Measurements from ENCODE around the gene IMMP2L.

DNA sequence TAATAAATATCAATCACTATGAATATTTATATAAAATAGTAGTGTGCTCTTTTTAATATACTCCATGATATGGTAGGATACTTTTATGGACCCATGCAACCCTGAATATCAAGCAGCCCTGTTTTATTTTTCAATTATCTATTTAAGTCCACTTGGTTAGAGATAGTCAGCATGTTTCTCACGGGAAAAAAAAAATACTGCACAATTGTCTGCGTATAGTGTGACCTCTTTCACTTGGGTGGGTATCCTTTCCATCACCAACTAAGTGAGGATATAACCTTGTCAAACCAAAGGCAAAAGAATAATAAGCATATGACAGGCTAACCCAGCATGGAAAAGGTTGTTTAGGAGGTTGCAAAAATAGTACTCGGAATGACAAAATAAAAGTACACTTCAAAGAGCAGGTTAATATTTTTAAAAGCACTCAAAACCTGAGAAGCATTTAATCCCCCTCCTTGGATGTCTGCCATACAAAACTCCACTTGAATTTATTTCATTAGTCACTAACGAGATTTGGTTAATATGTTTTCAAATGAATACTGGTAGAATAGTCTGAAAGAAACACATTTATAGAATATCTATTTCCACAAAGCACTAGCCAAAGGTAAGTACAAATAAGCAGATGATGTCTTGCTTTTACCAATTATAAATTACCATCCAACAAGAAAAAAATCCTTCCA lies 76.5 kb downstream of the IMMP2L start:
- TF ChIP-seq, protein P1, sequence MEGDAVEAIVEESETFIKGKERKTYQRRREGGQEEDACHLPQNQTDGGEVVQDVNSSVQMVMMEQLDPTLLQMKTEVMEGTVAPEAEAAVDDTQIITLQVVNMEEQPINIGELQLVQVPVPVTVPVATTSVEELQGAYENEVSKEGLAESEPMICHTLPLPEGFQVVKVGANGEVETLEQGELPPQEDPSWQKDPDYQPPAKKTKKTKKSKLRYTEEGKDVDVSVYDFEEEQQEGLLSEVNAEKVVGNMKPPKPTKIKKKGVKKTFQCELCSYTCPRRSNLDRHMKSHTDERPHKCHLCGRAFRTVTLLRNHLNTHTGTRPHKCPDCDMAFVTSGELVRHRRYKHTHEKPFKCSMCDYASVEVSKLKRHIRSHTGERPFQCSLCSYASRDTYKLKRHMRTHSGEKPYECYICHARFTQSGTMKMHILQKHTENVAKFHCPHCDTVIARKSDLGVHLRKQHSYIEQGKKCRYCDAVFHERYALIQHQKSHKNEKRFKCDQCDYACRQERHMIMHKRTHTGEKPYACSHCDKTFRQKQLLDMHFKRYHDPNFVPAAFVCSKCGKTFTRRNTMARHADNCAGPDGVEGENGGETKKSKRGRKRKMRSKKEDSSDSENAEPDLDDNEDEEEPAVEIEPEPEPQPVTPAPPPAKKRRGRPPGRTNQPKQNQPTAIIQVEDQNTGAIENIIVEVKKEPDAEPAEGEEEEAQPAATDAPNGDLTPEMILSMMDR (IDR thresholded peaks at IDR 0.05 in 4 of 5, conservative IDR thresholded peaks at IDR 0.05 in 1 of 5), result no peak
- TF ChIP-seq POLR2A (IDR thresholded peaks at IDR 0.05), result no peak

Measured in gastrocnemius medialis (tissue), 4 donors.